Measurements from ENCODE around the gene FAM118A.
"Not testable (repeated sequence)": the region's sequence is repeated elsewhere in the genome, so short reads cannot be mapped to it uniquely, and the experiment has no call there.

Gene FAM118A

GRCh38 chr22:45322873-45323525 is 13.3 kb downstream of the FAM118A start:
- Histone ChIP-seq H3K27ac (ENCODE audit: low read length) (no peak overlapping the region), H3K4me2 (ENCODE audit: insufficient read depth, low read length) (no peak overlapping the region), H3K9me3 (ENCODE audit: insufficient read depth, low read length, severe bottlenecking) (no peaks in the 10 kb centered on the region), H3K27me3 (ENCODE audit: insufficient read depth, low read length, poor library complexity) (no peaks in the 10 kb centered on the region), H3K36me3 (ENCODE audit: insufficient read depth, low read length) (peaks cover 43% of the 10 kb centered on the region), H3K4me1 (ENCODE audit: insufficient read depth, low read length) (peaks cover 15% of the 10 kb centered on the region), H3K4me3 (ENCODE audit: low read depth in 1 of 2, low read length in 2 of 2) (no peak overlapping the region), H3K79me2 (ENCODE audit: insufficient read depth, low read length) (peaks cover 30% of the 10 kb centered on the region), H3K9ac (ENCODE audit: low read depth, low read length) (no peak overlapping the region), H2AFZ (ENCODE audit: low read depth, low read length) (no peak overlapping the region), H4K20me1 (ENCODE audit: insufficient read depth, low read length) (peaks cover 21% of the 10 kb centered on the region)
- DNase-seq (no peak), ATAC-seq (ENCODE audit: insufficient read depth, low read depth) (no peak)
- TF ChIP-seq EZH2 (IDR thresholded peaks at IDR 0.05; ENCODE audit: borderline replicate concordance, low read depth, low read length, severe bottlenecking) (no peak), CTCF (IDR thresholded peaks at IDR 0.05; ENCODE audit: borderline replicate concordance, extremely low read depth, low read length, poor library complexity, severe bottlenecking) (no peak)

DNA sequence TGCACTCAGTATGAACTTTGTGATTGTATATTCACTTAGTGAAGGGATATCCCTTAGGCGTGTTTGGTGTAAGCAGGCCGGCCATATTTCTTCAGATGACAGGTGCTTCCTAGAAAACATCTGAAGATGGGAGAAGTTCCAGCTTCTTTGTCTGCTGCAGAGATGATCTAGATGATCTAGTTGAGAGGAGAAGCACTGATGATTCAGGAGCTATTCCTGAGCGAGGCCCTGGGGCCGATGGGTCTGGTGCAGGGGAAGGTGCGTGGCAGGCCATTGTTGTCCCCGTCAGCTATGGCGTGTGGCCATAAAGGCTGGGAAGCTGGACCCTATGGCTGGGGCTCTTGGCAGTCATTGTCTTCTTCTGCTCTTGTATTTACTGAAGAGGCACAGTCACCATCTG is 14.0 kb downstream of the FAM118A start:
- Histone ChIP-seq H3K4me3 (ENCODE audit: low read depth in 1 of 2, low read length in 2 of 2) (no peak overlapping the region), H3K27me3 (ENCODE audit: insufficient read depth, low read length, poor library complexity) (no peaks in the 10 kb centered on the region), H4K20me1 (ENCODE audit: insufficient read depth, low read length) (peaks cover 17% of the 10 kb centered on the region), H3K79me2 (ENCODE audit: insufficient read depth, low read length) (peaks cover 25% of the 10 kb centered on the region), H3K4me2 (ENCODE audit: insufficient read depth, low read length) (no peak overlapping the region), H2AFZ (ENCODE audit: low read depth, low read length) (no peak overlapping the region), H3K4me1 (ENCODE audit: insufficient read depth, low read length) (peaks cover 8% of the 10 kb centered on the region), H3K27ac (ENCODE audit: low read length) (no peak overlapping the region), H3K9ac (ENCODE audit: low read depth, low read length) (no peak overlapping the region), H3K36me3 (ENCODE audit: insufficient read depth, low read length) (peaks cover 48% of the 10 kb centered on the region), H3K9me3 (ENCODE audit: insufficient read depth, low read length, severe bottlenecking) (no peaks in the 10 kb centered on the region)
- DNase-seq (no peak), ATAC-seq (ENCODE audit: insufficient read depth, low read depth) (no peak)
- TF ChIP-seq EZH2 (IDR thresholded peaks at IDR 0.05; ENCODE audit: borderline replicate concordance, low read depth, low read length, severe bottlenecking) (no peak), CTCF (IDR thresholded peaks at IDR 0.05; ENCODE audit: borderline replicate concordance, extremely low read depth, low read length, poor library complexity, severe bottlenecking) (no peak)

- Histone ChIP-seq H3K79me2 (ENCODE audit: insufficient read depth, low read length) (peaks cover 20% of the 10 kb centered on the region), H3K27me3 (ENCODE audit: insufficient read depth, low read length, poor library complexity) (no peaks in the 10 kb centered on the region), H4K20me1 (ENCODE audit: insufficient read depth, low read length) (peaks cover 16% of the 10 kb centered on the region), H3K9ac (ENCODE audit: low read depth, low read length) (no peak overlapping the region), H3K27ac (ENCODE audit: low read length) (no peak overlapping the region), H3K9me3 (ENCODE audit: insufficient read depth, low read length, severe bottlenecking) (no peaks in the 10 kb centered on the region), H3K4me1 (ENCODE audit: insufficient read depth, low read length) (peaks cover 2% of the 10 kb centered on the region), H3K4me2 (ENCODE audit: insufficient read depth, low read length) (no peak overlapping the region), H3K4me3 (ENCODE audit: low read depth in 1 of 2, low read length in 2 of 2) (no peak overlapping the region), H2AFZ (ENCODE audit: low read depth, low read length) (no peak overlapping the region), H3K36me3 (ENCODE audit: insufficient read depth, low read length) (peaks cover 51% of the 10 kb centered on the region)
- no peak for TF ChIP-seq CTCF (IDR thresholded peaks at IDR 0.05; ENCODE audit: borderline replicate concordance, extremely low read depth, low read length, poor library complexity, severe bottlenecking)
- no peak for TF ChIP-seq EZH2 (IDR thresholded peaks at IDR 0.05; ENCODE audit: borderline replicate concordance, low read depth, low read length, severe bottlenecking)
- no peak for DNase-seq
- ATAC-seq (ENCODE audit: insufficient read depth, low read depth): no peak
Observed at GRCh38 chr22:45324311-45324711, 14.6 kb downstream of the FAM118A start.

DNA sequence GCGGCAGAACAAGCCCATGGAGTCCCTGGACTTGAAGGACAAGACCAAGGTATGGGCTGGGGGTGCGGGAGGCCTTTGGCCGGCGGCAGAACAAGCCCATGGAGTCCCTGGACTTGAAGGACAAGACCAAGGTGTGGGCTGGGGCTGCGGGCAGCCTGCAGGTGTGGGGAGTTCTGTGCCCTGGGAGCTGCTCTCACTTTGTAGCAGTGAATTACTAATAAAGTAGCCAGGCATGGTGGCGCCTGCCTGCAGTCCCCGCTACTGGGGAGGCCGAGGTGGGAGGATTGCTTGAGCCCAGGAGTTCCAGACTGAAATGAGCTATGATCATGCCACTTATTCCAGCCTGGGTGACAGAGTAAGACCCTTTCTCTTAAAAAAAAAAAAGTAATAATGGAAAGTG is 18.5 kb downstream of the FAM118A start:
- H4K20me1 ChIP-seq (ENCODE audit: insufficient read depth, low read length); H2AFZ ChIP-seq (ENCODE audit: low read depth, low read length); H3K79me2 ChIP-seq (ENCODE audit: insufficient read depth, low read length); ATAC-seq (ENCODE audit: insufficient read depth, low read depth); H3K4me1 ChIP-seq (ENCODE audit: insufficient read depth, low read length); H3K27me3 ChIP-seq (ENCODE audit: insufficient read depth, low read length, poor library complexity); H3K4me2 ChIP-seq (ENCODE audit: insufficient read depth, low read length); H3K9me3 ChIP-seq (ENCODE audit: insufficient read depth, low read length, severe bottlenecking); H3K9ac ChIP-seq (ENCODE audit: low read depth, low read length); DNase-seq; H3K4me3 ChIP-seq (ENCODE audit: low read depth in 1 of 2, low read length in 2 of 2); H3K27ac ChIP-seq (ENCODE audit: low read length): not testable (repeated sequence)
- peaks cover 72% of the 10 kb centered on the region for H3K36me3 ChIP-seq (ENCODE audit: insufficient read depth, low read length)

Data from DND-41 (cell line).